ENCODE measurements around the gene CLIC6. TPM values are rescaled to one million over a fixed set of nuclear protein-coding genes. Genes with fewer than 3 reads are reported as not detected.

CLIC6 gene
- total RNA-seq, 2 experiments from 2014 or later: not detected

Other genes starting within 250 kb of the CLIC6 start
- not detected in 2 replicates for gene SMIM34, start 245.0 kb upstream of the CLIC6 start, total RNA-seq (2014; rRNA removed; shearing (Covaris generic))
- not detected in 2 replicates for gene SMIM34, start 245.0 kb upstream of the CLIC6 start, total RNA-seq (2022)
- gene KCNE1, start 156.8 kb upstream of the CLIC6 start, total RNA-seq (2014; rRNA removed; shearing (Covaris generic)): not detected in 2 replicates
- 0.15 and 0.24 TPM in 2 replicates for gene KCNE1, start 156.8 kb upstream of the CLIC6 start, total RNA-seq (2022)
- gene RCAN1, start 53.9 kb upstream of the CLIC6 start, total RNA-seq (2014; rRNA removed; shearing (Covaris generic)): 2.8 and 6.8 TPM in 2 replicates
- gene RCAN1, start 53.9 kb upstream of the CLIC6 start, total RNA-seq (2022): 8.0 and 8.9 TPM in 2 replicates

Data from OCI-LY7 (cell line).